Measurements from ENCODE around the gene OR1J1.

DNA sequence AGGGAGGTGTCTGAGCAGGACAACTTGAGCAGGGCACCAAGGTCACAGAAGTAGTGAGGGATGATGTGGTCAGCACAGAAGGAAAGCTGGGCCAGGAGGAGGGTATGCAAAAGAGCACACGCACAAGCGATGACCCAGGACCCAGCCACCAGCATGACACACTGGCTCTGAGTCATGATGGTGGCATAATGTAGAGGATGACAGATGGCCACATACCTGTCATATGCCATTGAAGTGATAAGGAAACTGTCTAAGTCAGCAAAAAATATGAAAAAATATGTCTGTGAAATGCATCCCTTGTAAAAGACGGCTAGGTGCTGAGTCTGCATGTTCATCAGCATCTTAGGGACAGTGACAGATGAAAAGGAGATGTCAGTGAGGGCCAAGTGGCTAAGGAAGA is 380 bp downstream of the OR1J1 start:
- TF ChIP-seq YY1 (IDR thresholded peaks at IDR 0.05; ENCODE audit: insufficient read depth, insufficient read length) (no peak), ZNF274 (IDR thresholded peaks at IDR 0.05; ENCODE audit: low read depth, low read length) (no peak), SUZ12 (IDR thresholded peaks at IDR 0.05; ENCODE audit: extremely low read depth, insufficient read depth, insufficient read length) (no peak)
